ENCODE measurements around the gene EMILIN1.

The EMILIN1 gene

DNA sequence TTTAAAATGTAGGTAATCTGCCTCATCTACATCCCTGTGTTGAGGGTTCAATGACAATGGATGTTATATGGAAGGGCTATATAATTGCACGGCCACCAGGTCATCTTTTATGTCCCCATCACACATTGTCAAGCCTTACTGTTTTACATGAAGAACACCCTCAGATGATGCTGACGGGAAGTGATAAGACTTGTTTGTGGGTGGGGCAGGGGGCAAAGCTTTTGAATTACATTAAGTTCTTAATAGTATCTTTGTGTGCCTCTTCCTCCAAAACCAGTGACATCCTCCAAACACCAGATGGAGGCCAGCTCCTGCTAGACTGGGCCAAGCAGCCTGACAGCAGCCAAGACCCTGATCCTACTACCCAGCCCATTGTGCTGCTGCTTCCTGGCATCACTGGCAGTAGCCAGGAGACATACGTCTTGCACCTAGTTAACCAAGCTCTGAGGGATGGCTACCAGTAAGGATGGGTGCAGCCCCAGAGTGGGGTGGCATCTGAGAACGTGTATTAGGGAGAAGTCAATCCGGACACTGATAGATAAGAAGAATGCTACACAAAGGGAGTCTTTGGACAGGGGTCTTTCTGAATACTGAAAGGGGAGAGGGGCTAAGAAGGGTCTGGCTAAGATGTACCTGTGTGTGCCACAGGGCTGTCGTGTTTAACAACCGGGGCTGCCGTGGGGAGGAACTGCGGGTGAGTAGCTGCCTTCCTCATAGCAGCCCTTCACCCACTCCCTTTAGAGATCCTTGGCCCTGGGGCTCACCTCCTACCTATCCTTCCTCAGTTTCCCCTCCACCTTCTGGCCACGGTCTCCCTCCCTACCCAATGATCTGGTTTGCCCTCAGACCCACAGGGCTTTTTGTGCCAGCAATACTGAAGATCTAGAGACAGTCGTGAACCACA lies 50.5 kb downstream of the EMILIN1 start:
- Histone ChIP-seq H3K4me1 (ENCODE audit: control insufficient read depth, insufficient read depth, low read length) (peaks cover 9% of the 10 kb centered on the region), H3K9me3 (ENCODE audit: control insufficient read depth, insufficient read depth, low read depth, low read length) (no peaks in the 10 kb centered on the region), H3K9ac (ENCODE audit: low read length) (no peak overlapping the region), H3K27me3 (ENCODE audit: control insufficient read depth, insufficient read depth, low read length) (peaks cover 7% of the 10 kb centered on the region), H3K27ac (ENCODE audit: low read depth, low read length) (no peak overlapping the region), H3K36me3 (ENCODE audit: control insufficient read depth, insufficient read depth, low read length) (peaks cover 37% of the 10 kb centered on the region), H3K4me3 (ENCODE audit: low read depth, low read length) (no peak overlapping the region)

DNA sequence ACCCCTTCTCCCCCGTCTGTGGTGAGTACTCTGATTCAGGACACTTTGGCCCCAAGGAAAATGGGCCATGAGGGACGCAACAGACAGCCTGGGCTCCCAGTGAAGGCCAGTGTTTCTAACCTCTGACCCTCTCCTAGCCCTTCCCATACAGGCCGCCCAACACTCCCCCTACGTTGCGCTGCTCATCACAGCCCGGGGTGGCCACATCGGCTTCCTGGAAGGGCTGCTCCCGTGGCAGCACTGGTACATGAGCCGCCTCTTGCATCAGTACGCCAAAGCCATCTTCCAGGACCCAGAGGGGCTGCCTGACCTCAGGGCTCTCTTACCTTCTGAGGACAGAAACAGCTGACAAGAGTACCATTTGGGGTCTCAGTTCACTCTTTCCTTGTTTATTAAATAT lies 52.0 kb downstream of the EMILIN1 start:
- H3K9ac ChIP-seq (ENCODE audit: low read length) = no peak overlapping the region
- no peak overlapping the region for H3K27ac ChIP-seq (ENCODE audit: low read depth, low read length)
- peaks cover 37% of the 10 kb centered on the region for H3K36me3 ChIP-seq (ENCODE audit: control insufficient read depth, insufficient read depth, low read length)
- H3K4me1 ChIP-seq (ENCODE audit: control insufficient read depth, insufficient read depth, low read length) = peaks cover 6% of the 10 kb centered on the region; the same call in 1 of the 2 replicates
- H3K4me3 ChIP-seq (ENCODE audit: low read depth, low read length) = no peak overlapping the region
- H3K27me3 ChIP-seq (ENCODE audit: control insufficient read depth, insufficient read depth, low read length) = no peaks in the 10 kb centered on the region
- no peaks in the 10 kb centered on the region for H3K9me3 ChIP-seq (ENCODE audit: control insufficient read depth, insufficient read depth, low read depth, low read length)

DNA sequence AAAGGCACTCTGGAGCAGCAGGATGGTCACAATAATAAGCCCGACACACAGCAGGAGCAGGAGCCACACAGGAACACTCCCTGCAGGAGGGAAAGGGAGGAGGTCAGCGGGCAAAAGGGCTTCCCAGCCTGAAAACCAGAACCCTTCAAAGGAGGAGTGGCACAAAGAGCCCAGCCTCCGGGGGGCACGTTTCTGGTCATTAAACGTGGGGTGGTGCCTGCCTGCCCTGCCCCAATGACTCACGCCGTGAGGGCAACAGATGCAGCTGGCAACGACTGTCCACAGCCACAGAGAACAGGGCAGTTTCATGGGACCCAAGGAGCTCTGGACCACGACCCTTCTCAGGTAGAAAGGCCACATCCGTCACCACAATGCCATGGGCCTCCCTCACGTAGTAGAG lies 53.0 kb downstream of the EMILIN1 start:
- Histone ChIP-seq H3K27ac (ENCODE audit: low read depth, low read length) (no peak overlapping the region), H3K4me3 (ENCODE audit: low read depth, low read length) (no peak overlapping the region), H3K36me3 (ENCODE audit: control insufficient read depth, insufficient read depth, low read length) (peaks cover 37% of the 10 kb centered on the region), H3K4me1 (ENCODE audit: control insufficient read depth, insufficient read depth, low read length) (peaks cover 6% of the 10 kb centered on the region; the same call in 1 of the 2 replicates), H3K27me3 (ENCODE audit: control insufficient read depth, insufficient read depth, low read length) (no peaks in the 10 kb centered on the region), H3K9me3 (ENCODE audit: control insufficient read depth, insufficient read depth, low read depth, low read length) (no peaks in the 10 kb centered on the region), H3K9ac (ENCODE audit: low read length) (no peak overlapping the region)

DNA sequence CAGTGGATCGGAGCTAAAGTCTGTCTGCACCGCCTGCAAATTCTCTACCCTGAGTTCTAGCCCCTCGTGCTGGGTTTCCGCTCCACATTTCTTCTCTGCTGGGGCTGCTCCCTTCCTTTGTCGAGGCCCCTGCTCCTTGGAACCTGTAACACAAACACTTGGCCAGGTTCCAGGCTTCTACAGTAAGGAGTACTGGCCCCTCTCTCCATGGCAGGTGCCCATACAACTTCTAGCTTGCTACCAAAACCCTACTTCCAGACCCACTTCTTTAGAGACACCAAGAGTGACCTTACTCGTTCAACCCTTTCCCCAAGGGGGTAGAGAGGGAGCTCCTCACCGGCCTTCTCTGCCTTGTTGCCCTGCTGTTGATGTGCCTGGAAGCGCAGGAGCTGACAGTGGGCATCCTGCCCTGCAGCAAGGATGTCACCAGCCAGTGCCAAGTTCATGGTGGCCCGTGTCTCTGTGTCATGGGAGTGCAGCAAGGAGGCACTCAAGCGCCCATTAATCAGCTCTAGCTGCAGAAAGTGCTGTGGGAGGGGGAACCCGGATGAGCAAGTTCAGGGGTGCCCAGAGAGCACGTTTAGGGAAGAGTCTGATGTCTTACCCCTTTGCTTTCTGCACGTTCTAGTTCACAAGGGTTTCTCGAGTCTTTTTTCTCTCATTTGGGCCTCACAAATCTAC lies 54.9 kb downstream of the EMILIN1 start:
- Histone ChIP-seq H3K9me3 (ENCODE audit: control insufficient read depth, insufficient read depth, low read depth, low read length) (no peaks in the 10 kb centered on the region), H3K36me3 (ENCODE audit: control insufficient read depth, insufficient read depth, low read length) (peaks cover 37% of the 10 kb centered on the region), H3K27ac (ENCODE audit: low read depth, low read length) (no peak overlapping the region)

DNA sequence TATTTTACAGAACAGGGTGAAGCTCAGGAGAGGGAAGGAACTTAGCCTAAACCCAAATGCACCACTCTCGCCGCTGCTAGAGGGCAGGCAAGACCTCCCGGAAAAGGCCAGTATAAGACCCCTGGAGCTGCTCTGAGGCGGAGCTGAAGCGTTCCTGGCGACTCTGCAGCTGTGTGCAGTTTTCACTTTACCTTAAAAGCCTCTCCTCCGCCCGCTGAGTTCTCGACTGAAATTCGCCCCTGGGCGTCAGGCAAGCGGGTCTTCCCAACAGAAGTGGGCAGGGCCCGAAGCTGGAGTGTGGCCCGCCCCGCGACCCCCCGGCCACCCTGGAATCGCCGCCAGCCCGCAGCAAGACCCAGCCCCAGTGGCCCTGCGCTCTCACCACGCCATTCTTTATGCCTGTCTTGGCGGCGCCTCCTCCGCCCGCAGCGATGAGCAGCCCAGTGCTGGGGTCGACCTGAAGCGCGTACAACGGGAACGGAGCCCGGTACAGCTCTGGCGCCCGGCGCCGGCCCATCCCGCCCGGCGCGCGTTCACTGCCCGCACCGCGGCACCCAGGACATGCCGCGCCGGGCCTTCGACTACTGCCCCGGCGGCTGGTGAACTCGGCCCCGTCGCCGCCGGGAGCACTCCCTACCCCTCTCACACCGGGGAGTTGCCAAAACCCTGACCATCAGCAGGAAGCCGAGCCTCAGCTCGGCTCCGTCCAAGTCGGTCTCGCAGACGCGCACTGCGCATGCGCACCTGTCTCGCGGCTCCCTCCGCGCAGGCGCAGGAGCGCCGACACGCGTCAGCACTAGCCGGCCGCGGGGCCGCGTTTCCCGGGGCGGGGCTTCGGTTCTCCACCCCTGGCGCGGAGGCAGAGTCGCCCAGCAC lies 55.7 kb downstream of the EMILIN1 start, which contains the start of gene PREB:
Gene PREB (minus strand): TSS at position 732 of the 876 bp plus-strand sequence. CDS start 215 bp downstream, at position 517.
- peak within 1 kb of the TSS; percentile 96 for H3K4me3 ChIP-seq (ENCODE audit: low read depth, low read length)
- peak within 1 kb of the TSS; percentile 59; the same call in 1 of the 2 replicates for H3K27ac ChIP-seq (ENCODE audit: low read depth, low read length)
- peak within 1 kb of the TSS; percentile 77 for H3K9ac ChIP-seq (ENCODE audit: low read length)
- no peaks in the 10 kb centered on the region for H3K9me3 ChIP-seq (ENCODE audit: control insufficient read depth, insufficient read depth, low read depth, low read length)
- peaks cover 37% of the 10 kb centered on the region for H3K36me3 ChIP-seq (ENCODE audit: control insufficient read depth, insufficient read depth, low read length)
- H3K27me3 ChIP-seq (ENCODE audit: control insufficient read depth, insufficient read depth, low read length) = peaks cover 3% of the 10 kb centered on the region; the same call in 1 of the 2 replicates
- H3K4me1 ChIP-seq (ENCODE audit: control insufficient read depth, insufficient read depth, low read length) = peaks cover 6% of the 10 kb centered on the region; the same call in 1 of the 2 replicates

More for the DNA sequence above, 54.9 kb downstream of the EMILIN1 start:
- peaks cover 6% of the 10 kb centered on the region; the same call in 1 of the 2 replicates for H3K4me1 ChIP-seq (ENCODE audit: control insufficient read depth, insufficient read depth, low read length)
- peak overlapping the region; percentile 77 for H3K9ac ChIP-seq (ENCODE audit: low read length)
- peak overlapping the region; percentile 96 for H3K4me3 ChIP-seq (ENCODE audit: low read depth, low read length)
- peaks cover 3% of the 10 kb centered on the region; the same call in 1 of the 2 replicates for H3K27me3 ChIP-seq (ENCODE audit: control insufficient read depth, insufficient read depth, low read length)

DNA sequence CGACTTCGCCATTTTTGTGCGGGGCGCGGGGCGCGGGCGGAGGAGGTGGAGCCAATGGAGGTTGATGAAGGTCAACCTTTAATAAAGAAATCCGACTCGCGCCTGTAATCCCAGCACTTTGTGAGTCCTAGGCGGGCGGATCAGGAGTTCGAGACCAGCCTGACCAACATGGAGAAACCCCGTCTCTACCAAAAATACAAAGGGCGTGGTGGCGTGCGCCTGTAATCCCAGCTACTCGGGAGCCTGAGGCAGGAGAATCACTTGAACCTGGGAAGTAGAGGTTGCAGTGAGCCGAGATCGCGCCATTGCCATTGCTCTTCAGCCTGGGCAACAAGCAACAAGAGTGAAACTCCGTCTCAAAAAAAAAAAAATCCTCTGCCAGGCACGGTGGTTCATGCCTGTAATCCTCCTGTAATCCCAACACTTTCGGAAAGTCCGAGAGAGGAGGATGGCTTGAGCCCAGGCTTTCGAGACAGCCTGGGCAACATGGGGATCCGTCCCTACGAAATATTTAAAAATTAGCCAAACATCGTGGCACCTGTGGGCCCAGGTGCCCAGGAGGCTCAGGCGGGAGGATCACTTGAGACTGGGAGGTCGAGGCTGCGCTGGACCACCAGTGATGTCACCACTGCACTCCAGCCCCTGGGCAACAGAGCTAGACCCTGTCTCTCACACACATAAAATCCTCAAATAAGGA lies 56.5 kb downstream of the EMILIN1 start:
- H3K9me3 ChIP-seq (ENCODE audit: control insufficient read depth, insufficient read depth, low read depth, low read length) = no peaks in the 10 kb centered on the region
- H3K27ac ChIP-seq (ENCODE audit: low read depth, low read length) = no peak overlapping the region
- H3K27me3 ChIP-seq (ENCODE audit: control insufficient read depth, insufficient read depth, low read length) = peaks cover 3% of the 10 kb centered on the region; the same call in 1 of the 2 replicates
- H3K36me3 ChIP-seq (ENCODE audit: control insufficient read depth, insufficient read depth, low read length) = peaks cover 31% of the 10 kb centered on the region
- H3K4me1 ChIP-seq (ENCODE audit: control insufficient read depth, insufficient read depth, low read length) = peaks cover 6% of the 10 kb centered on the region; the same call in 1 of the 2 replicates
- peak overlapping the region; percentile 96 for H3K4me3 ChIP-seq (ENCODE audit: low read depth, low read length)
- no peak overlapping the region for H3K9ac ChIP-seq (ENCODE audit: low read length)

DNA sequence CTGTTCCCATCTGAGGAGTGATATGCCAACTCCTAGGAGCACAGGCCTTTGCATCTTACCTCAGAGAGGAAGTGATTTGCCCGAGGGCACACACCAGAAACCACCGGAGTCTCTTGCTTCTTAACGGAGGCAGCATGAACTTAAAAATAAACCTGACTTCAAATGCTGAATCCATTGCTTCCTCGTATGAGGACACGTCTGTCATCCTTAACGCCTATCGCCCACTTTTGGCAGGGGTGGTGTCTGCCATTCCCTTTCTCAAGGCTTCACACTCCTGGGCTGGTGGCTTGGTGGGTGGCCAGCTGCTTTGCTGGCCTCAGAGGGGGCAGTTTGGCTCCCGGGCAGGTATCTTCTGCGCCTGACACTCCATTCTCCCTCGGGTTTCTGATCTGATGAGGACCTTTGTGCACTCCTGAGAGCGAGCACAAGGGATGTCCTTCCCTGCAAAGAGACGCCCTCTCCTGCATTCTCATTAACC lies 57.1 kb downstream of the EMILIN1 start:
- no peak overlapping the region for H3K9ac ChIP-seq (ENCODE audit: low read length)
- peaks cover 3% of the 10 kb centered on the region; the same call in 1 of the 2 replicates for H3K27me3 ChIP-seq (ENCODE audit: control insufficient read depth, insufficient read depth, low read length)
- no peaks in the 10 kb centered on the region for H3K9me3 ChIP-seq (ENCODE audit: control insufficient read depth, insufficient read depth, low read depth, low read length)
- peaks cover 25% of the 10 kb centered on the region for H3K36me3 ChIP-seq (ENCODE audit: control insufficient read depth, insufficient read depth, low read length)
- H3K27ac ChIP-seq (ENCODE audit: low read depth, low read length) = no peak overlapping the region
- peaks cover 6% of the 10 kb centered on the region; the same call in 1 of the 2 replicates for H3K4me1 ChIP-seq (ENCODE audit: control insufficient read depth, insufficient read depth, low read length)
- H3K4me3 ChIP-seq (ENCODE audit: low read depth, low read length) = no peak overlapping the region
